KOPT-K1 (cell line): Measurements from ENCODE around the gene CHAF1B.

Experiments used
- H3K27ac ChIP-seq: fragments of 200-600 bp; sonication (generic); 2 replicates; pipeline ENCODE4 v1.5.1; 2016; ENCODE audit warnings: antibody characterized with exemption, mild to moderate bottlenecking, low read depth, low read length; ENCODE audit not compliant: poor library complexity, severe bottlenecking
- H3K36me3 ChIP-seq: fragments of 200-600 bp; sonication (generic); 2 replicates; pipeline ENCODE4 v1.5.1; 2017; ENCODE audit warnings: antibody characterized with exemption, mild to moderate bottlenecking, low read length, moderate library complexity; ENCODE audit not compliant: insufficient read depth
- H3K9me3 ChIP-seq: fragments of 200-600 bp; sonication (generic); 2 replicates; pipeline ENCODE4 v1.5.1; 2017; ENCODE audit warnings: antibody characterized with exemption, low read length, mild to moderate bottlenecking; ENCODE audit not compliant: insufficient read depth, poor library complexity, severe bottlenecking

CHAF1B gene

GRCh38 chr21:36428761-36429432 lies 43.7 kb downstream of the CHAF1B start:
- H3K9me3 ChIP-seq: no peaks in the 10 kb centered on the region
- H3K36me3 ChIP-seq: peaks cover 4% of the 10 kb centered on the region; the same call in 1 of the 2 replicates
- no peak overlapping the region for H3K27ac ChIP-seq

- H3K36me3 ChIP-seq: no peaks in the 10 kb centered on the region
- H3K27ac ChIP-seq: peak overlapping the region; percentile 11
- H3K9me3 ChIP-seq: no peaks in the 10 kb centered on the region
Measured at GRCh38 chr21:36429947-36430546, 44.9 kb downstream of the CHAF1B start.

- H3K9me3 ChIP-seq: no peaks in the 10 kb centered on the region
- no peak overlapping the region for H3K27ac ChIP-seq
- H3K36me3 ChIP-seq: no peaks in the 10 kb centered on the region
Measured at GRCh38 chr21:36430841-36431240, 45.6 kb downstream of the CHAF1B start.

GRCh38 chr21:36431252-36431651 lies 46.1 kb downstream of the CHAF1B start:
- Histone ChIP-seq H3K27ac (no peak overlapping the region), H3K36me3 (no peaks in the 10 kb centered on the region), H3K9me3 (no peaks in the 10 kb centered on the region)

- no peak overlapping the region for H3K27ac ChIP-seq
- no peaks in the 10 kb centered on the region for H3K36me3 ChIP-seq
Measured at GRCh38 chr21:36433059-36433709, 48.0 kb downstream of the CHAF1B start.

GRCh38 chr21:36434144-36434543 lies 49.0 kb downstream of the CHAF1B start:
- Histone ChIP-seq H3K27ac (no peak overlapping the region), H3K9me3 (no peaks in the 10 kb centered on the region), H3K36me3 (no peaks in the 10 kb centered on the region)

More at GRCh38 chr21:36433059-36433709, 48.0 kb downstream of the CHAF1B start:
- H3K9me3 ChIP-seq: no peaks in the 10 kb centered on the region

GRCh38 chr21:36436829-36437744 lies 51.9 kb downstream of the CHAF1B start:
- H3K27ac ChIP-seq: no peak overlapping the region

GRCh38 chr21:36437745-36438128 lies 52.5 kb downstream of the CHAF1B start:
- Histone ChIP-seq H3K27ac (no peak overlapping the region), H3K36me3 (no peaks in the 10 kb centered on the region), H3K9me3 (no peaks in the 10 kb centered on the region)

More at GRCh38 chr21:36436829-36437744, 51.9 kb downstream of the CHAF1B start:
- Histone ChIP-seq H3K9me3 (no peaks in the 10 kb centered on the region), H3K36me3 (no peaks in the 10 kb centered on the region)

GRCh38 chr21:36441715-36442114 lies 56.5 kb downstream of the CHAF1B start:
- no peaks in the 10 kb centered on the region for H3K36me3 ChIP-seq
- H3K9me3 ChIP-seq: no peaks in the 10 kb centered on the region
- no peak overlapping the region for H3K27ac ChIP-seq

GRCh38 chr21:36446301-36446700 lies 61.1 kb downstream of the CHAF1B start:
- no peaks in the 10 kb centered on the region for H3K36me3 ChIP-seq
- no peak overlapping the region for H3K27ac ChIP-seq
- H3K9me3 ChIP-seq: no peaks in the 10 kb centered on the region

- H3K27ac ChIP-seq: no peak overlapping the region
- no peaks in the 10 kb centered on the region for H3K9me3 ChIP-seq
- no peaks in the 10 kb centered on the region for H3K36me3 ChIP-seq
Measured at GRCh38 chr21:36450511-36450910, 65.3 kb downstream of the CHAF1B start.

GRCh38 chr21:36451506-36451905 lies 66.3 kb downstream of the CHAF1B start:
- Histone ChIP-seq H3K27ac (no peak overlapping the region), H3K36me3 (no peaks in the 10 kb centered on the region), H3K9me3 (no peaks in the 10 kb centered on the region)

- no peak overlapping the region for H3K27ac ChIP-seq
Measured at GRCh38 chr21:36452281-36452825, 67.2 kb downstream of the CHAF1B start.

GRCh38 chr21:36454093-36454531 lies 68.9 kb downstream of the CHAF1B start:
- Histone ChIP-seq H3K27ac (no peak overlapping the region), H3K9me3 (no peaks in the 10 kb centered on the region), H3K36me3 (no peaks in the 10 kb centered on the region)

More at GRCh38 chr21:36452281-36452825, 67.2 kb downstream of the CHAF1B start:
- H3K9me3 ChIP-seq: no peaks in the 10 kb centered on the region
- no peaks in the 10 kb centered on the region for H3K36me3 ChIP-seq
